HG03139 (cell line): Measurements from ENCODE around the gene ZNF605.
A peak's percentile ranks its signal among the peaks of the same experiment; 100 is the strongest.
"Not testable (repeated sequence)": the region's sequence is repeated elsewhere in the genome, so short reads cannot be mapped to it uniquely, and the experiment has no call there.

Source experiments
- ATAC-seq: cut with Tn5 transposase; IDR thresholded peaks from one replicate; pipeline ENCODE4 v1.9.1; 2021; ENCODE audit not compliant: unreplicated experiment

Gene ZNF605

DNA sequence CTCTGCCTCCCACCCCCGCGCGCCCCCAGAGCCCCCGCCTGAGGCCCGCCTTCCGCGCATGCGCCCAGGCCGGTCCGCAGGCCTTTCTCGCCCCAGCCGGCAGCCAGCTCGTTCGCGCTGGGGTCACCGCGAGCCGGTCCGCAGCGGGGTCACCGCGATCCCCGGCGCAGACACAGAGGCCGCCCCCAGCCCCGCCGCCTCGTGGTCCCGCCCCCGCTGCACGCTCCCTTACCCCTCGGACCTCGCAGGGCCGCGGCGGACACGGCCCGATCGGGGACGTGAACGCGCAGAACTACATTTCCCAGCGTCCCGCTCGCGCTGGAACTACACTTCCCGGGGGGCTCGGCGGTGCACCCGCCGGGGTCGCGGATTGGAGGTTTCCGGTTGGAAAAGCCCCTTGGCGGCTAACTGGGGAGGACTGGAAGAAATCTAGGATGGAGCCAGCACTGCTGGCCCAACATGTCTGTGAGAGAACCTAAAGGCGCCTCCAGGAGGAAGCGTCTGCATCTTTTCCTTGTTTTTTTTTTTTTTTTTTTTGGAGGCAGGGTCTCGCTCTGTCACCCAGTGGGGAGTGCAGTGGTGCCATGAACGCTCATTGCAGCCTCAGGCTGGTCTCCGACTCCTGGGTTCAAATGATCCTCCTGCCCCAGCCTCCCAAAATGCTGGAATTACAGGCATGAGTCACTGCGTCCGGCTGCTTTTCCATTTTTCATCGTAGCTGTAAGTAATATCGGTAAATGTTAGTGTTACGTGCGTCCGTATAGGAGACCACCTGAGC is at the start of gene ZNF605:
Gene ZNF605, minus strand, starts transcription at position 296 of the 778 bp plus-strand sequence. CDS start 10,671 bp downstream, outside the sequence.
- peak; percentile 85 for ATAC-seq

DNA sequence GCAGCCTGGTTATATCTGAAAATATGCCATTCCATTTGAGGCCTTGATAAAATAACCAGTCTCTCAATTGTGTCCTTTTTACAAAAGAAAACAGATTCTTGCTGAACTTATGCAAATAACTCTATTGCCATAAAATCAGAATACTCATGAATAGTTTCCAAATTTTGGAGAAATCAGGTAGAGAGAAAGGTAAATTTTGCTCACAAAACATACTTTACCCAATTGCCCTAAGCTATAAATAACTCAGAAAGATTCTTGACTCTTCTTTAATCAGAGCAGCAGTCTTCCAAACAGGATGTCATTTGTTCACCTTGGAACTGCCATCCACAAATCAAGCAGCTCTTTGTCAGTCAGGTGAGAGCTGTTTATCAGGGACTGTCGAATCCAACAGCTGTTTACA is 42.6 kb upstream of the ZNF605 start:
- no peak for ATAC-seq

GRCh38 chr12:132986885-132987225 is 30.7 kb upstream of the ZNF605 start:
- ATAC-seq: no peak

DNA sequence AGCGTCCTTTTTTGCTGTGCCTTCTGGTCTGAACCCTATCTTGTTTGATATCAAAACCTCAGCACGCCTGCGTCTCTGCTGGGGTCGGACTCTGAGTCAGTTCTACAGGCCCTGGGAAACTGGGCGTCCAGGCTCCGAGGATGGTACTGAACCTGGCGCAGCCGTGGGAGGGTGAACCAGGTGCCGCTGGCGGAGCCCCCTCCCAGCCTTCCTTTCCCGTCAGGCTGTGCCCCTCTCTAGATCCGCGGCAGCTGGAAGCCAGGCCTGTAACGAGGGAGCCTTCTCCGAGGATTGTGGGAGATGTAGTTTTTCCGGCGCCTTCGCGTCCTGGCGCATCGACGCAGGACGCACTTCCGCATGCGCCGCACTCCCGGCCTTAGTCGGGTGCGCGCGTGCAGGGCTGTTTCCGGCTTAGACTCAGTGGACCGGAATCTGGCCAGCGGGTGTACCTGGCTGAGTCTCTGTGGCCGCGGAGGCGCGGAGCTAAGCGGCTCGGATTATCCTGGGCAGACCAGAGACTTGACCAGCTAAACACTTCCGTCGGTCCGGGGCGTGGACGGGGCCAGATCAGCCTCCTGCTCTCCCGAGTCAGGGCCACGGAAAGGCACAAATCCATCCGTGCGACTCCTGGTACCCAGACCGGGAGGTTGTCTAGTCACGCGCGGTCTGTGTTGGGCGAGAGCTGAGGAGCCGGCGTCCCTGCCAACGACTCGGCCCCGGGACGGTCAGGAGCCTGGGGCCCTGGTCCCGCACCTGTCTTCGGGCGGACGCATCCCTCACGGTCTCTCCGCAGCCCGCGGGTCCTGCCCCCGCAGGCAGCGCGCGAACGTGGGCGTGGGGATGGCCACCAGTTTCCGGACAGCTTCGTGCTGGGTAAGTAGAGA is 30.1 kb upstream of the ZNF605 start, which contains the start of gene ZNF26:
Gene ZNF26, plus strand, starts transcription at position 367 of the 884 bp plus-strand sequence. Its CDS starts 474 bp downstream, at position 841.
- ATAC-seq: peak; percentile 90

DNA sequence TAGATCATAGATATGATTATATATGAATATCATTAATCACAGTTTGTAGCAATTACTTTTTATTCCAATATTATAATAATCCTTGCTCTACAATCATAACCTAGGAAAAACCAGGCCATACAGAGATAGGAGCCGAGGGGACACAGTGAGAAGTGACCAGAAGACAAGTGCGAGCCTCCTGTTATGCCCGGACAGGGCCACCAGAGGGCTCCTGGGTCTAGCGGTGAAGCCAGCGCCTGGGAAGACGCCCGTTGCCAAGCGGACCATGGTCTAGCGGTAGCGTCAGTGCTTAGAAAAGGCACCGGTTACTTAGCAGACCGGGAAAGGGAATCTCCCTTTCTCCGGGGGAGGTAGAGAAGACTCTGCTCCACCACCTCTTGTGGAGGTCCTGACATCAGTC is 20.8 kb upstream of the ZNF605 start:
- not testable (repeated sequence) for ATAC-seq

DNA sequence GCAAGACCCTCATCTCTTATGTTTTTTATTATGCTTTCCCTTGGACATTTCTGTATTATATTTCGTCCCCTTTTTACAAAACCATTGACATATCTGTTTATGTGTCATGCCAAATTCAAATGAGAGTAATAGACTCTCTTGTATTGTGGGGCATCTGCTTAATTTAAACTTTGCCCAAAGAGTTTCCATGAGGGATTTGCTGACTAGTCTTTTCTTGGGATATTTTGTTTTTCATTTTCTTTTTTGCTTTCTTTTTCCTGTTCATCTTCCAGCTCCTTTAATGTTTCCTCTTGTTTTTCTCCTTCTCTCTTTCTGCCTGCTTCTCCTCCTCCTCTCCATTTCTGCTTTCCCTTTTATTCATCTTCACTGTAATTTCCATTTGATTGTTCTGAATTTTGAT is 16.3 kb upstream of the ZNF605 start:
- no peak for ATAC-seq

GRCh38 chr12:132967736-132968135 is 11.6 kb upstream of the ZNF605 start:
- no peak for ATAC-seq

- ATAC-seq: no peak
These were observed 10.7 kb upstream of the ZNF605 start for GRCh38 chr12:132966676-132967415.

DNA sequence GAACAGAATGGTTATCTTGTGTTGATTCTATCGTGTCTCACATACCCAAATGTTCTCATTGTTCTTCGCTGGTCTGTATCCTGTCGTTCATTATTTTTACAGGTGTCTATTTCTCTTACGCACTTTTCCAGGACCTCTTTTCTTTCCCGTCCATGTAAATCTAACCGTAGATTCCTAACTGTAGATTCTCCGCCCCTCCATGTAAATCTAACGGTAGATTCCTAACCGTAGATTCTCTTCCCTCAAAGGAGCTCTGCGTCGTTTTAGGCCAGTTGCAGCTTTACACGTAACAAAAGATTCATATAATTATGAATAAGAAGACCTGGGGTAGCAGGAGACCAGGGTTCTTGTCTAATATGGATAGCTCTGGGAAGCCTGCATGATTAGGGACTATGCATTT is 9.7 kb upstream of the ZNF605 start:
- no peak for ATAC-seq

GRCh38 chr12:132963947-132964346 is 7.8 kb upstream of the ZNF605 start:
- ATAC-seq: not testable (repeated sequence)

DNA sequence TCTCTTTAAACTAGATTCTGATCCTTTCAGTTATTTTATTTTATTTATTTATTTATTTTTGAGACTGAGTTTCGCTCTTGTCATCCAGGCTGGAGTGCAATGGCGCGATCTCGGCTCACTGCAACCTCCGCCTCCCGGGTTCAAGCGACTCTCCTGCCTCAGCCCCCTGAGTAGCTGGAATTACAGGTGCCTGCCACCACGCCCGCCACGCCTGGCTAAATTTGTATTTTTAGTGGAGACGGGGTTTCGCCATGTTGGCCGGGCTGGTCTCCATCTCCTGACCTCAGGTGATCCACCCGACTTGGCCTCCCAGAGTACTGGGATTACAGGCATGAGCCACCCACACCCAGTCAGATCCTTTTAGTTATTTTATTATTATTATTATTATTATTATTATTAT is 5.7 kb upstream of the ZNF605 start:
- ATAC-seq: not testable (repeated sequence)

- peak; percentile 28 for ATAC-seq
These were observed 754 bp downstream of the ZNF605 start for GRCh38 chr12:132955094-132956010.

GRCh38 chr12:132954471-132955048 is 1.5 kb downstream of the ZNF605 start:
- ATAC-seq: no peak

- ATAC-seq: no peak
These were observed 2.3 kb downstream of the ZNF605 start for GRCh38 chr12:132953771-132954170.

GRCh38 chr12:132953163-132953425 is 3.0 kb downstream of the ZNF605 start:
- no peak for ATAC-seq

GRCh38 chr12:132952371-132953162 is 3.5 kb downstream of the ZNF605 start:
- ATAC-seq: no peak

GRCh38 chr12:132951649-132952048 is 4.5 kb downstream of the ZNF605 start:
- no peak for ATAC-seq

GRCh38 chr12:132950844-132951535 is 5.1 kb downstream of the ZNF605 start:
- no peak for ATAC-seq
